Osteocyte (in vitro differentiated cells): ENCODE data around the gene GRIK2. TPM values are rescaled to one million over a fixed set of nuclear protein-coding genes. Genes with fewer than 3 reads are reported as not detected.

Experiments used
- DNase-seq: peaks from one replicate; pipeline ENCODE4 v3.0.0; 2021; ENCODE audit warnings: mixed read lengths; ENCODE audit not compliant: unreplicated experiment; ENCODE audit errors: extremely low spot score
- H3K27ac Mint-ChIP-seq: one replicate; pipeline ENCODE4 v1.8.0; 2021; ENCODE audit warnings: mild to moderate bottlenecking, mixed read lengths; ENCODE audit not compliant: unreplicated experiment
- H3K27me3 Mint-ChIP-seq: one replicate; pipeline ENCODE4 v1.8.0; 2021; ENCODE audit warnings: mixed read lengths; ENCODE audit not compliant: unreplicated experiment
- H3K36me3 Mint-ChIP-seq: one replicate; pipeline ENCODE4 v1.8.0; 2021; ENCODE audit warnings: mixed read lengths; ENCODE audit not compliant: unreplicated experiment
- H3K4me1 Mint-ChIP-seq: one replicate; pipeline ENCODE4 v1.8.0; 2021; ENCODE audit warnings: mixed read lengths; ENCODE audit not compliant: unreplicated experiment
- H3K4me3 Mint-ChIP-seq: one replicate; pipeline ENCODE4 v1.8.0; 2021; ENCODE audit warnings: mild to moderate bottlenecking, moderate library complexity, mixed read lengths; ENCODE audit not compliant: unreplicated experiment
- H3K9me3 Mint-ChIP-seq: one replicate; pipeline ENCODE4 v1.8.0; 2021; ENCODE audit warnings: mixed read lengths; ENCODE audit not compliant: unreplicated experiment
- CTCF ChIP-seq: fragments of 200-600 bp; sonication (generic); IDR thresholded peaks from 2 replicates; pipeline ENCODE4 v1.5.0; 2021; ENCODE audit warnings: antibody characterized with exemption, mild to moderate bottlenecking, moderate library complexity
- total RNA-seq: library from RNA; stranded (reverse); gene quantifications from 2 replicates; pipeline ENCODE4 v1.2.1, GENCODE V29; 2021

The GRIK2 gene
- total RNA-seq, 1 donor from 2014 or later: 7.1 TPM

GRCh38 chr6:101517632-101518031 is 124.1 kb downstream of the GRIK2 start:
- H3K9me3 Mint-ChIP-seq: no peaks in the 10 kb centered on the region
- DNase-seq: no peak
- H3K4me3 Mint-ChIP-seq: no peak overlapping the region
- H3K4me1 Mint-ChIP-seq: peaks cover 6% of the 10 kb centered on the region
- no peaks in the 10 kb centered on the region for H3K36me3 Mint-ChIP-seq
- TF ChIP-seq CTCF: no peak
- no peak overlapping the region for H3K27ac Mint-ChIP-seq
- H3K27me3 Mint-ChIP-seq: no peaks in the 10 kb centered on the region

GRCh38 chr6:101522254-101522653 is 128.7 kb downstream of the GRIK2 start:
- no peak for DNase-seq
- Mint-ChIP-seq H3K27me3 (no peaks in the 10 kb centered on the region), H3K27ac (no peak overlapping the region), H3K4me1 (peaks cover 4% of the 10 kb centered on the region), H3K9me3 (no peaks in the 10 kb centered on the region), H3K4me3 (no peak overlapping the region), H3K36me3 (no peaks in the 10 kb centered on the region)
- no peak for TF ChIP-seq CTCF

- H3K27me3 Mint-ChIP-seq: no peaks in the 10 kb centered on the region
- H3K9me3 Mint-ChIP-seq: no peaks in the 10 kb centered on the region
- H3K4me3 Mint-ChIP-seq: no peak overlapping the region
- no peaks in the 10 kb centered on the region for H3K4me1 Mint-ChIP-seq
- H3K27ac Mint-ChIP-seq: no peak overlapping the region
- no peaks in the 10 kb centered on the region for H3K36me3 Mint-ChIP-seq
- no peak for TF ChIP-seq CTCF
- no peak for DNase-seq
Observed at GRCh38 chr6:101527467-101527866, 134.0 kb downstream of the GRIK2 start.

- no peaks in the 10 kb centered on the region for H3K9me3 Mint-ChIP-seq
- DNase-seq: no peak
- peaks cover 2% of the 10 kb centered on the region for H3K4me1 Mint-ChIP-seq
- no peak overlapping the region for H3K27ac Mint-ChIP-seq
- TF ChIP-seq CTCF: no peak
- no peaks in the 10 kb centered on the region for H3K27me3 Mint-ChIP-seq
- no peaks in the 10 kb centered on the region for H3K36me3 Mint-ChIP-seq
- H3K4me3 Mint-ChIP-seq: no peak overlapping the region
Observed at GRCh38 chr6:101528801-101529200, 135.3 kb downstream of the GRIK2 start.

DNA sequence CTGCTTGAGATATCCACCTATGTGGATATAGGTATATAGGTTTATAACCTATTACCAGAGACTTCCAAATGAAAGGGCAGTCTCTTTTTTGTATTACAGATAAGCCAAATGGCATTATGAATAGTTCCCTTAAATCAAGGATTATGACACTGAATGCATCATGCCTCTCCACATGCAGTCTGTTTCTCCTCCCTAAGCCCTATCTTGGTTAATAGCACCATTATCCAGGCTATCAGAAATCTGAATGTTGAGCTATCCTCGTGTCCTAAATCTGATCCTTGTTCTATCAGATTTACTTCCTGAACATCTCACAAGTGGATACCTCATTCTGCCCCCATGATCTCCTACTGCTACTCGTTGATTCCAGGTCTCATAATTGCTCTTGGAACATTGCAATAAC is 138.0 kb downstream of the GRIK2 start:
- H3K4me3 Mint-ChIP-seq: no peak overlapping the region
- no peak for DNase-seq
- no peaks in the 10 kb centered on the region for H3K27me3 Mint-ChIP-seq
- peaks cover 18% of the 10 kb centered on the region for H3K4me1 Mint-ChIP-seq
- TF ChIP-seq CTCF: no peak
- no peak overlapping the region for H3K27ac Mint-ChIP-seq
- H3K9me3 Mint-ChIP-seq: no peaks in the 10 kb centered on the region
- H3K36me3 Mint-ChIP-seq: no peaks in the 10 kb centered on the region
